NCI-H1105 treated with DMSO at 0.1 percent for 48 hours (cell line): Measurements from ENCODE around the gene TNNI2.
"Not testable (repeated sequence)": the region's sequence is repeated elsewhere in the genome, so short reads cannot be mapped to it uniquely, and the experiment has no call there.

Source experiments
- DNase-seq: peaks from one replicate; lab custom pipeline; 2025; lab: John Stamatoyannopoulos, UW

The TNNI2 gene

GRCh38 chr11:1838426-1839144 is at the start of gene TNNI2:
Gene TNNI2 (plus strand): TSS chr11:1838981. CDS start chr11:1839697, 716 bp downstream.
- no peak for DNase-seq

- no peak for DNase-seq
Observed at GRCh38 chr11:1791912-1792311, 46.9 kb upstream of the TNNI2 start.

GRCh38 chr11:1792461-1792860 is 46.3 kb upstream of the TNNI2 start:
- no peak for DNase-seq

GRCh38 chr11:1793081-1793480 is 45.7 kb upstream of the TNNI2 start:
- no peak for DNase-seq

GRCh38 chr11:1796413-1797011 is 42.3 kb upstream of the TNNI2 start:
- DNase-seq, result no peak

GRCh38 chr11:1797391-1798125 is 41.2 kb upstream of the TNNI2 start:
- no peak for DNase-seq

- no peak for DNase-seq
Observed at GRCh38 chr11:1803246-1803645, 35.5 kb upstream of the TNNI2 start.

GRCh38 chr11:1803835-1804519 is 34.8 kb upstream of the TNNI2 start:
- not testable (repeated sequence) for DNase-seq

GRCh38 chr11:1805525-1805924 is 33.3 kb upstream of the TNNI2 start:
- no peak for DNase-seq

- no peak for DNase-seq
Observed at GRCh38 chr11:1807264-1807995, 31.4 kb upstream of the TNNI2 start.

GRCh38 chr11:1810761-1811160 is 28.0 kb upstream of the TNNI2 start:
- no peak for DNase-seq

GRCh38 chr11:1812274-1812673 is 26.5 kb upstream of the TNNI2 start:
- no peak for DNase-seq

GRCh38 chr11:1812801-1813200 is 26.0 kb upstream of the TNNI2 start:
- no peak for DNase-seq

GRCh38 chr11:1813356-1813755 is 25.4 kb upstream of the TNNI2 start:
- not testable (repeated sequence) for DNase-seq

- DNase-seq, result no peak
Observed at GRCh38 chr11:1814691-1815090, 24.1 kb upstream of the TNNI2 start.

- DNase-seq, result no peak
Observed at GRCh38 chr11:1815311-1815710, 23.5 kb upstream of the TNNI2 start.

- no peak for DNase-seq
Observed at GRCh38 chr11:1815751-1816150, 23.0 kb upstream of the TNNI2 start.

GRCh38 chr11:1817000-1817399 is 21.8 kb upstream of the TNNI2 start:
- no peak for DNase-seq

GRCh38 chr11:1817511-1817910 is 21.3 kb upstream of the TNNI2 start:
- no peak for DNase-seq

- DNase-seq, result no peak
Observed at GRCh38 chr11:1819074-1819473, 19.7 kb upstream of the TNNI2 start.

GRCh38 chr11:1820463-1821325 is 18.1 kb upstream of the TNNI2 start:
- no peak for DNase-seq
